DND-41 (cell line): ENCODE data around the gene LCAT.
"Not testable (repeated sequence)": the region's sequence is repeated elsewhere in the genome, so short reads cannot be mapped to it uniquely, and the experiment has no call there.

ENCODE experiments used
- CTCF ChIP-seq: IDR thresholded peaks from 2 replicates; pipeline ENCODE4 v1.5.1; 2012; ENCODE audit warnings: borderline replicate concordance, low read length, moderate library complexity, mild to moderate bottlenecking; ENCODE audit not compliant: poor library complexity, severe bottlenecking; ENCODE audit errors: extremely low read depth
- EZH2 ChIP-seq: IDR thresholded peaks from 3 replicates; pipeline ENCODE4 v1.6.1; 2012; ENCODE audit warnings: borderline replicate concordance, low read depth, mild to moderate bottlenecking, moderate library complexity, low read length, inconsistent platforms; ENCODE audit not compliant: severe bottlenecking

GRCh38 chr16:67937713-67938112 lies 6.2 kb downstream of the LCAT start:
- TF ChIP-seq CTCF, EZH2: not testable (repeated sequence)
